K562 (cell line): ENCODE measurements around the gene LRRC4. TPM values are rescaled to one million over a fixed set of nuclear protein-coding genes. Genes with fewer than 3 reads are reported as not detected.

Experiments used
- ATAC-seq: fragments of 200-7000 bp; cut with Tn5 transposase; 3 replicates; pipeline ENCODE4 v1.9.1; 2020; ENCODE audit warnings: moderate library complexity
- BruUV-seq: library from RNA; stranded (reverse); fragments of 400-500 nt; replicated peaks from 2 replicates; lab custom pipeline; 2021; lab: Mats Ljungman, UMichigan
- CTCF ChIA-PET: fragments of 300-600 bp; formaldehyde crosslinking; extraction: SDS; loops from one replicate; lab custom pipeline; 2021; ENCODE audit warnings: low intra/inter-chr PET ratio; lab: Yijun Ruan, JAX
- POLR2A ChIA-PET: fragments of 300-600, 350-650 bp; sonication (Branson Sonifier 250); formaldehyde crosslinking; extraction: SDS; loops from one replicate; lab custom pipeline; 2021; ENCODE audit warnings: antibody characterized with exemption, inconsistent platforms; lab: Yijun Ruan, JAX
- DNase-seq, 4 experiments: peaks; one replicate each; pipeline versions ENCODE4 v3.0.0 to v3.0.0-alpha.2; 2011 to 2018; ENCODE audit warnings: low spot score in 3 of 4, mixed read lengths in 3 of 4; ENCODE audit errors: extremely low read depth in 1 of 4
- FAIRE-seq: peaks from 2 replicates; lab custom pipeline; 2011; peaks lifted over from hg19 to GRCh38; lab: Jason Lieb, UNC
- H2AFZ ChIP-seq: 2 replicates; pipeline ENCODE4 v1.6.0; 2011; ENCODE audit warnings: low read depth, low read length, control low read depth, inconsistent platforms
- H3K27ac ChIP-seq: fragments of 200-600 bp; 3 replicates; pipeline ENCODE4 v1.8.0; 2011; ENCODE audit warnings: low read depth, mild to moderate bottlenecking, control low read depth, inconsistent platforms, low read length, moderate library complexity, mixed read lengths; ENCODE audit errors: extremely low read depth
- H3K27me3 ChIP-seq, 2 experiments: fragments of 300-600 bp in 1 of 2; 2 replicates in 1 of 2; 3 replicates in 1 of 2; pipeline versions ENCODE4 v1.6.0 to v1.8.0; 2011; ENCODE audit warnings: inconsistent platforms in 2 of 2, low read length in 2 of 2, mild to moderate bottlenecking in 1 of 2, mixed read lengths in 1 of 2, moderate library complexity in 1 of 2; ENCODE audit not compliant: control insufficient read depth in 2 of 2, insufficient read depth in 2 of 2
- H3K36me3 ChIP-seq: fragments of 300-600 bp; 3 replicates; pipeline ENCODE4 v1.8.0; 2011; ENCODE audit warnings: mild to moderate bottlenecking, low read length, inconsistent platforms; ENCODE audit not compliant: control insufficient read depth, insufficient read depth
- H3K4me1 ChIP-seq, 2 experiments: fragments of 200-600 bp in 1 of 2; replicated peaks in 1 of 2; 2 replicates in 1 of 2; 3 replicates in 1 of 2; pipeline versions ENCODE4 v1.5.1 to v1.8.0; 2011; ENCODE audit warnings: inconsistent platforms in 2 of 2, low read length in 2 of 2, mild to moderate bottlenecking in 1 of 2, mixed read lengths in 1 of 2, moderate library complexity in 1 of 2; ENCODE audit not compliant: control insufficient read depth in 2 of 2, insufficient read depth in 2 of 2
- H3K4me2 ChIP-seq: 2 replicates; pipeline ENCODE4 v1.6.1; 2011; ENCODE audit warnings: low read length, control low read depth, inconsistent platforms, mixed read lengths; ENCODE audit not compliant: insufficient read depth
- H3K4me3 ChIP-seq: fragments of 200-600 bp; sonication (generic), shearing (Covaris generic); 2 replicates; pipeline ENCODE4 v1.5.1; 2016; ENCODE audit warnings: control low read depth, inconsistent platforms
- H3K79me2 ChIP-seq: fragments of 200-600 bp; 3 replicates; pipeline ENCODE4 v1.8.0; 2011; ENCODE audit warnings: low read length, inconsistent platforms; ENCODE audit not compliant: control insufficient read depth, insufficient read depth
- H3K9ac ChIP-seq, 2 experiments: 2 replicates each; pipeline versions ENCODE4 v1.6.0 to v1.6.1; 2011; ENCODE audit warnings: low read depth in 2 of 2, low read length in 2 of 2, control low read depth in 1 of 2, inconsistent platforms in 1 of 2, mild to moderate bottlenecking in 1 of 2, mixed read lengths in 1 of 2; ENCODE audit not compliant: insufficient read depth in 1 of 2
- H3K9me1 ChIP-seq: one replicate; pipeline ENCODE4 v1.6.0; 2011; ENCODE audit warnings: inconsistent platforms, mild to moderate bottlenecking, low read length, moderate library complexity; ENCODE audit not compliant: control insufficient read depth, insufficient read depth
- H3K9me3 ChIP-seq: replicated peaks from 2 replicates; pipeline ENCODE4 v1.5.1; 2011; ENCODE audit warnings: low read depth, low read length, inconsistent platforms; ENCODE audit not compliant: control insufficient read depth, insufficient read depth
- H4K20me1 ChIP-seq: replicated peaks from 2 replicates; pipeline ENCODE4 v1.6.1; 2011; ENCODE audit warnings: low read length, inconsistent platforms, mixed read lengths; ENCODE audit not compliant: control insufficient read depth, insufficient read depth
- FIP1L1 ChIP-seq: fragments of 200-400 bp; formaldehyde crosslinking; IDR thresholded peaks from 2 replicates; pipeline ENCODE4 v1.6.1; 2018; ENCODE audit warnings: mild to moderate bottlenecking, low read depth, low read length; ENCODE audit not compliant: poor library complexity, severe bottlenecking
- IRF2 ChIP-seq: sonication (generic); formaldehyde crosslinking; IDR thresholded peaks from 2 replicates; pipeline ENCODE4 v1.8.1; 2022; ENCODE audit warnings: mild to moderate bottlenecking, missing genetic modification reagents
- NEUROD1 ChIP-seq: fragments of 150-350 bp; IDR thresholded peaks from 2 replicates; pipeline ENCODE4 v1.6.1; 2014; ENCODE audit warnings: borderline replicate concordance, low read length, low read depth; ENCODE audit not compliant: partially characterized antibody
- POLR2G ChIP-seq: fragments of 200-400 bp; formaldehyde crosslinking; IDR thresholded peaks from 2 replicates; pipeline ENCODE4 v1.6.1; 2017; ENCODE audit warnings: low read depth, mild to moderate bottlenecking, antibody characterized with exemption, low read length, moderate library complexity
- RBM22 ChIP-seq: fragments of 200-400 bp; formaldehyde crosslinking; IDR thresholded peaks from 2 replicates; pipeline ENCODE4 v1.6.1; 2018; ENCODE audit warnings: low read length, low read depth; ENCODE audit not compliant: poor library complexity, severe bottlenecking
- SMARCA4 ChIP-seq: fragments of 450-650 bp; IDR thresholded peaks from 2 replicates; pipeline ENCODE4 v1.6.1; 2016
- THRB ChIP-seq: fragments of 450-650 bp; formaldehyde crosslinking; conservative IDR thresholded peaks from 2 replicates; pipeline ENCODE4 v1.4.0; 2022; ENCODE audit warnings: mild to moderate bottlenecking, missing genetic modification characterization
- ZNF134 ChIP-seq: fragments of 250-450 bp; sonication (Bioruptor Pico); conservative IDR thresholded peaks from 2 replicates; pipeline ENCODE4 v1.4.0; 2020
- WGBS: fragments of 100-300 bp; shearing (Covaris generic); methylation state at CpG from one replicate; pipeline ENCODE4 v1.1.6; 2016; ENCODE audit warnings: low coverage, mixed read lengths; ENCODE audit not compliant: insufficient coverage; ENCODE audit errors: missing lambda C conversion rate; 5-methylcytosine and 5-hydroxymethylcytosine counted together
- in situ Hi-C: fragments of 300-500 bp; cut with MboI; formaldehyde crosslinking; loops from 4 replicates; pipeline ENCODE4 v1.15.0; 2018; ENCODE audit warnings: inconsistent platforms, mixed read lengths
- intact Hi-C: fragments of 100-400 bp; cut with micrococcal nuclease; formaldehyde crosslinking; loops from 2 replicates; pipeline ENCODE4 v1.14.2; 2022
- polyA plus RNA-seq, 8 experiments: library from polyadenylated mRNA; depleted of rRNA in 4 of 8; stranded (reverse) in 5 of 8; unstranded in 3 of 8; fragments of >200 nt; fragmentation: Nextera tagmentation in 2 of 8; fragmentation: Illumina TruSeq in 1 of 8; extraction: Ambion mirVana in 2 of 8; extraction: Trizol in 1 of 8; gene quantifications; 2 replicates each; pipeline versions ENCODE4 v1.2.1 to v1.2.3, GENCODE V29; 2011 to 2014; ENCODE audit warnings: inconsistent platforms in 1 of 8, missing spikeins in 1 of 8
- total RNA-seq, 7 experiments: library from RNA; depleted of rRNA in 6 of 7; stranded (reverse); fragments of >200 nt in 6 of 7; fragmentation: Illumina TruSeq in 2 of 7; extraction: Trizol in 2 of 7; gene quantifications; 2 replicates each; pipeline versions ENCODE4 v1.2.1 to v1.2.3, GENCODE V29; 2011 to 2021; ENCODE audit warnings: low replicate concordance in 1 of 7

Gene LRRC4
- total and polyA plus RNA-seq, 9 of the 15 experiments (the other 6 are each of a cell fraction or from before 2014, with no cell fraction given) = 0.04 to 0.11 TPM; not detected in 7

GRCh38 chr7:128030263-128030653, 979 bp downstream of the LRRC4 start:
- DNase-seq (no peak), FAIRE-seq (no peak), ATAC-seq (no peak)
- CTCF ChIA-PET = no interaction called here
- TF ChIP-seq RBM22 (peak; percentile 92), IRF2 (CRISPR knock-in tag) (no peak), POLR2G (peak; percentile 59), ZNF134 (CRISPR knock-in tag) (no peak)
- no peaks in the 10 kb centered on the region for H3K27me3 ChIP-seq
- no peak overlapping the region for H3K4me2 ChIP-seq
- H3K79me2 ChIP-seq = peaks cover 4% of the 10 kb centered on the region; the same call in 1 of the 3 replicates
- no peak overlapping the region for H2AFZ ChIP-seq
- peaks cover 0 to 10% of the 10 kb centered on the region in 2 experiments; a peak in 1 of 5 replicates for H3K4me1 ChIP-seq
- H3K9me1 ChIP-seq = no peaks in the 10 kb centered on the region
- H3K9ac ChIP-seq = no peak overlapping the region
- H3K4me3 ChIP-seq = no peak overlapping the region
- intact Hi-C loops (no loop called here), in situ Hi-C loops (no loop called here)
- no peaks in the 10 kb centered on the region; the same call in 1 of the 2 replicates for H4K20me1 ChIP-seq
- POLR2A ChIA-PET = no interaction called here
- H3K27ac ChIP-seq = no peak overlapping the region
- WGBS = 97% methylated on average over 21 of the region's 21 CpGs
- no TSS peak for BruUV-seq
- H3K9me3 ChIP-seq = peaks cover 13% of the 10 kb centered on the region
- peaks cover 42% of the 10 kb centered on the region for H3K36me3 ChIP-seq

GRCh38 chr7:128029405-128029995, 1.7 kb downstream of the LRRC4 start:
- Histone ChIP-seq H3K79me2 (peaks cover 4% of the 10 kb centered on the region; the same call in 1 of the 3 replicates), H3K9me1 (no peaks in the 10 kb centered on the region), H3K9me3 (peaks cover 13% of the 10 kb centered on the region), H3K9ac (no peak overlapping the region), H3K36me3 (peaks cover 46% of the 10 kb centered on the region), H3K4me1 (peaks cover 0 to 10% of the 10 kb centered on the region in 2 experiments; a peak in 1 of 5 replicates), H3K27ac (no peak overlapping the region)
- no TSS peak for BruUV-seq
- CTCF ChIA-PET = no interaction called here
- in situ Hi-C loops (no loop called here), intact Hi-C loops (no loop called here)
- no peak for DNase-seq
- TF ChIP-seq SMARCA4 = no peak
- TF ChIP-seq THRB (CRISPR knock-in tag) = no peak
- no peak for TF ChIP-seq FIP1L1
- TF ChIP-seq NEUROD1 = no peak
- TF ChIP-seq, all 486 proteins: peak for 0
- Histone ChIP-seq H4K20me1 (no peaks in the 10 kb centered on the region), H2AFZ (no peak overlapping the region), H3K4me3 (no peak overlapping the region), H3K4me2 (no peak overlapping the region), H3K27me3 (no peaks in the 10 kb centered on the region)
- WGBS = 96% methylated on average over 17 of the region's 17 CpGs
- no peak for ATAC-seq
- FAIRE-seq = no peak
- POLR2A ChIA-PET = no interaction called here
